Endodermal cell (in vitro differentiated cells): Measurements from ENCODE around the gene C9orf43. TPM values are rescaled to one million over a fixed set of nuclear protein-coding genes. Genes with fewer than 3 reads are reported as not detected.

Experiments used
- DNase-seq: peaks from one replicate; pipeline ENCODE4 v3.0.0-alpha.2; 2017
- H3K27ac ChIP-seq: 2 replicates; pipeline ENCODE4 v1.5.1; 2013; ENCODE audit warnings: mild to moderate bottlenecking, low read depth, low read length, moderate library complexity
- H3K27me3 ChIP-seq: 2 replicates; pipeline ENCODE4 v1.6.1; 2013; ENCODE audit warnings: mild to moderate bottlenecking, low read length, moderate library complexity; ENCODE audit not compliant: insufficient read depth, control insufficient read depth, poor library complexity, severe bottlenecking
- H3K36me3 ChIP-seq: 2 replicates; pipeline ENCODE4 v1.7.0; 2013; ENCODE audit warnings: mild to moderate bottlenecking, low read length, moderate library complexity; ENCODE audit not compliant: control insufficient read depth, insufficient read depth
- H3K4me1 ChIP-seq: one replicate; pipeline ENCODE4 v1.7.0; 2013; ENCODE audit warnings: low read length; ENCODE audit not compliant: control insufficient read depth, insufficient read depth
- H3K4me3 ChIP-seq: 2 replicates; pipeline ENCODE4 v1.5.1; 2013; ENCODE audit warnings: mild to moderate bottlenecking, low read length, moderate library complexity
- H3K9ac ChIP-seq: 2 replicates; pipeline ENCODE4 v1.6.1; 2013; ENCODE audit warnings: mild to moderate bottlenecking, low read length, moderate library complexity; ENCODE audit not compliant: poor library complexity, severe bottlenecking; ENCODE audit errors: extremely low read depth
- H3K9me3 ChIP-seq: 2 replicates; pipeline ENCODE4 v1.6.1; 2013; ENCODE audit warnings: mild to moderate bottlenecking, low read length, moderate library complexity; ENCODE audit not compliant: control insufficient read depth
- H3K27ac Mint-ChIP-seq: 2 replicates; pipeline ENCODE4 v1.8.0; 2020; ENCODE audit warnings: mixed read lengths
- H3K27me3 Mint-ChIP-seq: 2 replicates; pipeline ENCODE4 v1.8.0; 2021; ENCODE audit warnings: mild to moderate bottlenecking, mixed read lengths; ENCODE audit not compliant: insufficient read depth
- H3K36me3 Mint-ChIP-seq: 2 replicates; pipeline ENCODE4 v1.8.0; 2020; ENCODE audit warnings: low read depth, mixed read lengths
- H3K4me1 Mint-ChIP-seq: 2 replicates; pipeline ENCODE4 v1.8.0; 2020; ENCODE audit warnings: mixed read lengths
- H3K4me3 Mint-ChIP-seq: 2 replicates; pipeline ENCODE4 v1.8.0; 2020; ENCODE audit warnings: mild to moderate bottlenecking, moderate library complexity, mixed read lengths
- H3K9me3 Mint-ChIP-seq: 2 replicates; pipeline ENCODE4 v1.8.0; 2020; ENCODE audit warnings: mild to moderate bottlenecking, mixed read lengths
- CTCF ChIP-seq: fragments of 200-600 bp; sonication (generic); conservative IDR thresholded peaks from 2 replicates; pipeline ENCODE4 v1.5.0; 2021; ENCODE audit warnings: antibody characterized with exemption, mild to moderate bottlenecking
- WGBS, 2 experiments: methylation state at CpG; one replicate each; pipeline versions ENCODE4 v1.1.5 to v1.1.7; 2013; ENCODE audit warnings: missing lambda C conversion rate in 2 of 2, mixed read lengths in 1 of 2; ENCODE audit not compliant: insufficient coverage in 1 of 2, insufficient read length in 1 of 2; 5-methylcytosine and 5-hydroxymethylcytosine counted together
- total RNA-seq, 2 donors: library from RNA; stranded (reverse); fragmentation: NEBNext Ultra II Directional in 1 of 2; extraction: Animal tissue kit (Norgen Biotek cat#: 25700) in 1 of 2; gene quantifications; 2 replicates in 1 of 2; 3 replicates in 1 of 2; pipeline ENCODE4 v1.2.1, GENCODE V29; 2021

The C9orf43 gene
- total RNA-seq, 2 donors from 2014 or later, result 0.40 to 1.1 TPM

- no peaks in the 10 kb centered on the region for H3K9me3 Mint-ChIP-seq
- H3K9me3 ChIP-seq, result no peaks in the 10 kb centered on the region
- WGBS, 2 experiments, result 0% methylated on average over 2 to 20 of the region's 20 CpGs
- H3K4me3 ChIP-seq, result peak overlapping the region; percentile 89
- peak overlapping the region; percentile 83 for H3K9ac ChIP-seq
- peaks cover 3% of the 10 kb centered on the region for H3K4me1 ChIP-seq
- DNase-seq, result no peak
- peaks cover 20% of the 10 kb centered on the region for H3K36me3 ChIP-seq
- H3K4me1 Mint-ChIP-seq, result peaks cover 19% of the 10 kb centered on the region
- peak; percentile 29 for TF ChIP-seq CTCF
- peaks cover 24% of the 10 kb centered on the region for H3K36me3 Mint-ChIP-seq
- peak overlapping the region; percentile 100 for H3K27ac Mint-ChIP-seq
- H3K27me3 ChIP-seq, result no peaks in the 10 kb centered on the region
- H3K4me3 Mint-ChIP-seq, result peak overlapping the region; percentile 98
- H3K27ac ChIP-seq, result peak overlapping the region; percentile 92
- no peaks in the 10 kb centered on the region for H3K27me3 Mint-ChIP-seq
Observed at GRCh38 chr9:113409883-113410206, 702 bp upstream of the C9orf43 start.

DNA sequence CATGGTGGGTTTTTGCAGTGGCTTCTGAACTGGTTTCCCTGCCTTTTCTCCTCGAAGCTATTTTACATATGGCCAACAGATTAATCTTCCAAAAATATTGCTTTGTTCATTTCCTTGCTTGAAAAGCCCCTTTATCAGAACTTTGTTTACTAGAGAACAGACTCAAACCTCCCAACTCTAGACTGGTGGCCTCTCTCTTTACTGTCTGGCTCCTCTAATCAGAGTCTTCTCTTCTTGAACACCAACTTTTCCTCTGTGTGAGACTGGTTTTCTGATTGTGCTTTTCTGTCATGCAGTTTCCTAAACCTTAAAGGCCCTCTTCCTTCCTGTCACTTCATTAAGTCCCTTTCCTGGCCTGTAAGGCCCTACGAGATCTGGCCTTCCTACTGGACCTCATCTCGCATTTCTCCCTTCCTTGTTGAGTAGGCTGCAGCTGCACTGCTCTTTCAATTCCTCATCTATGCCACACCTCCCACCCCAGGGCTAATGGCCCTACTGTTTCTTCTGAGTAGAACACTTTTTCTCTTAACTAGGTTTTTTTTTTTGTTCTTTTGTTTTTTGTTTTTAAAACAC is 5.7 kb downstream of the C9orf43 start:
- Mint-ChIP-seq H3K4me1 (peaks cover 5% of the 10 kb centered on the region), H3K27ac (no peak overlapping the region), H3K27me3 (no peaks in the 10 kb centered on the region), H3K36me3 (no peaks in the 10 kb centered on the region), H3K9me3 (no peaks in the 10 kb centered on the region), H3K4me3 (no peak overlapping the region)
- H3K9me3 ChIP-seq, result no peaks in the 10 kb centered on the region
- no peak for DNase-seq
- no peak overlapping the region for H3K9ac ChIP-seq
- no peak overlapping the region for H3K4me3 ChIP-seq
- H3K36me3 ChIP-seq, result no peaks in the 10 kb centered on the region
- TF ChIP-seq CTCF, result no peak
- WGBS, 2 experiments, result 79 to 89% methylated on average over 3 of the region's 3 CpGs
- no peaks in the 10 kb centered on the region for H3K27me3 ChIP-seq
- H3K4me1 ChIP-seq, result no peaks in the 10 kb centered on the region
- H3K27ac ChIP-seq, result no peak overlapping the region

DNA sequence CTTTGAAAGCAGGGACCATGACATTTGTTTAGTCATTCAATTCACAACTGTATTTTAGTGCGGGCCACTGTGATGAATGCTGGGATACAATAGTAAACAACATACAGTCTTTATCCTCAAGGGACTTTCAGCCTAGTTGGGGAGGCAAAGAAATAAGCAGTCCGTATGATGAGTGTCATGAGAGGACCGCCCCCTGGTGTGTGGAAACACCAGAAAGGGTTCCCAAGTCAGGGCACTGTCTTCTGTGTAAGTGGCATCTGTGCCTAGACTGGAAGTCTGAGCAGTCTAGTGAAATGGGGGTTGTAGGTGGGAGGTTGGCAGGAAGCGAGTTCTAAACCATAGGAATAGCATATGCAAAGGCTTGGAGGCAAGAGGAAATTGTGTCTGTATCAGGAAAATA is 6.8 kb downstream of the C9orf43 start:
- no peak for DNase-seq
- Histone ChIP-seq H3K36me3 (no peaks in the 10 kb centered on the region), H3K9me3 (no peaks in the 10 kb centered on the region), H3K9ac (no peak overlapping the region), H3K4me1 (no peaks in the 10 kb centered on the region), H3K27ac (no peak overlapping the region), H3K27me3 (peaks cover 4% of the 10 kb centered on the region), H3K4me3 (no peak overlapping the region)
- Mint-ChIP-seq H3K27ac (no peak overlapping the region), H3K4me3 (no peak overlapping the region), H3K36me3 (no peaks in the 10 kb centered on the region), H3K9me3 (no peaks in the 10 kb centered on the region), H3K4me1 (no peaks in the 10 kb centered on the region), H3K27me3 (peaks cover 3% of the 10 kb centered on the region)
- 90 to 93% methylated on average over 3 to 4 of the region's 4 CpGs for WGBS, 2 experiments
- no peak for TF ChIP-seq CTCF
